Measurements from ENCODE around the gene TBC1D2B.

TBC1D2B gene

GRCh38 chr15:78056714-78057269 is 20.7 kb downstream of the TBC1D2B start:
- Histone ChIP-seq H3K27ac (ENCODE audit: extremely low read depth, low read depth, low read length) (no peak overlapping the region), H3K36me3 (ENCODE audit: control insufficient read depth in 2 of 2, insufficient read depth in 1 of 2, low read length in 2 of 2) (peaks cover 3 to 18% of the 10 kb centered on the region in 2 experiments), H3K4me1 (ENCODE audit: control insufficient read depth, insufficient read depth, low read length) (peaks cover 21% of the 10 kb centered on the region), H3K4me3 (ENCODE audit: low read depth, low read length) (no peak overlapping the region), H3K9me3 (ENCODE audit: control insufficient read depth, insufficient read depth, low read depth, low read length) (no peaks in the 10 kb centered on the region)
- CTCF ChIA-PET = interaction anchor here (0.8 to 2.0 kb wide), 5 partner anchors 11 to 184 kb away, joined by 3 to 7 read pairs (median 4); no protein-coding TSS in a partner anchor
- no peak for TF ChIP-seq ZNF16 (tag by site-specific recombination; IDR thresholded peaks at IDR 0.05; ENCODE audit: low read depth)
- TF ChIP-seq SCRT2 (tag by site-specific recombination; IDR thresholded peaks at IDR 0.05) = peak; percentile 33; the same call in 1 of the 2 replicates
- POLR2A ChIA-PET = no interaction called here

GRCh38 chr15:78055919-78056713 is 21.4 kb downstream of the TBC1D2B start:
- Histone ChIP-seq H3K4me1 (ENCODE audit: control insufficient read depth, insufficient read depth, low read length) (peaks cover 23% of the 10 kb centered on the region), H3K4me3 (ENCODE audit: low read depth, low read length) (no peak overlapping the region), H3K9me3 (ENCODE audit: control insufficient read depth, insufficient read depth, low read depth, low read length) (no peaks in the 10 kb centered on the region), H3K27ac (ENCODE audit: extremely low read depth, low read depth, low read length) (no peak overlapping the region), H3K36me3 (ENCODE audit: control insufficient read depth in 2 of 2, insufficient read depth in 1 of 2, low read length in 2 of 2) (peaks cover 3 to 18% of the 10 kb centered on the region in 2 experiments)
- ChIA-PET POLR2A (no interaction called here), CTCF (interaction anchor here (0.7 to 2.0 kb wide), 6 partner anchors 12 to 896 kb away, joined by 3 to 7 read pairs (median 4); no protein-coding TSS in a partner anchor)
- no peak for TF ChIP-seq MYNN (tag by site-specific recombination; IDR thresholded peaks at IDR 0.05; ENCODE audit: borderline replicate concordance)
- no peak for TF ChIP-seq BCL11A (tag by site-specific recombination; IDR thresholded peaks at IDR 0.05; ENCODE audit: low read depth)
- TF ChIP-seq ZNF37A (tag by site-specific recombination; IDR thresholded peaks at IDR 0.05) = no peak
- TF ChIP-seq ZNF433 (tag by site-specific recombination; IDR thresholded peaks at IDR 0.05; ENCODE audit: low read depth) = no peak
- no peak for TF ChIP-seq ZNF138 (tag by site-specific recombination; IDR thresholded peaks at IDR 0.05; ENCODE audit: borderline replicate concordance)
- no peak for TF ChIP-seq ZIC2 (tag by site-specific recombination; IDR thresholded peaks at IDR 0.05)
- TF ChIP-seq ZBTB17 (tag by site-specific recombination; IDR thresholded peaks at IDR 0.05) = no peak
- no peak for TF ChIP-seq PATZ1 (tag by site-specific recombination; IDR thresholded peaks at IDR 0.05)
- no peak for TF ChIP-seq GLIS2 (tag by site-specific recombination; IDR thresholded peaks at IDR 0.05)
- no peak for TF ChIP-seq INSM2 (tag by site-specific recombination; IDR thresholded peaks at IDR 0.05)

- Histone ChIP-seq H3K9me3 (ENCODE audit: control insufficient read depth, insufficient read depth, low read depth, low read length) (no peaks in the 10 kb centered on the region), H3K4me1 (ENCODE audit: control insufficient read depth, insufficient read depth, low read length) (peaks cover 25% of the 10 kb centered on the region), H3K4me3 (ENCODE audit: low read depth, low read length) (no peak overlapping the region), H3K36me3 (ENCODE audit: control insufficient read depth in 2 of 2, insufficient read depth in 1 of 2, low read length in 2 of 2) (peaks cover 3 to 18% of the 10 kb centered on the region in 2 experiments; a peak in 2 of 3 replicates), H3K27ac (ENCODE audit: extremely low read depth, low read depth, low read length) (no peak overlapping the region)
- TF ChIP-seq ZNF138 (tag by site-specific recombination; IDR thresholded peaks at IDR 0.05; ENCODE audit: borderline replicate concordance) (no peak), ZNF18 (tag by site-specific recombination; IDR thresholded peaks at IDR 0.05) (no peak), ZNF513 (tag by site-specific recombination; IDR thresholded peaks at IDR 0.05) (no peak), ZNF248 (tag by site-specific recombination; IDR thresholded peaks at IDR 0.05) (no peak), ZSCAN4 (tag by site-specific recombination; IDR thresholded peaks at IDR 0.05) (no peak), OVOL3 (tag by site-specific recombination; IDR thresholded peaks at IDR 0.05) (no peak), ZNF548 (tag by site-specific recombination; IDR thresholded peaks at IDR 0.05) (no peak), ZNF221 (tag by site-specific recombination; IDR thresholded peaks at IDR 0.05; ENCODE audit: borderline replicate concordance) (no peak), ZNF211 (tag by site-specific recombination; IDR thresholded peaks at IDR 0.05; ENCODE audit: low read depth) (no peak), ZBTB7A (tag by site-specific recombination; IDR thresholded peaks at IDR 0.05; ENCODE audit: low read depth) (no peak), ZBTB48 (tag by site-specific recombination; IDR thresholded peaks at IDR 0.05) (no peak)
- POLR2A ChIA-PET = no interaction called here
- CTCF ChIA-PET = interaction anchor here (0.7 to 2.0 kb wide), 2 partner anchors 13 to 895 kb away, joined by 3 to 7 read pairs; no protein-coding TSS in a partner anchor
Measured at GRCh38 chr15:78054966-78055365, 22.5 kb downstream of the TBC1D2B start.

Measured in HEK293 (cell line).